ENCODE measurements around the gene NR1I3. TPM values are rescaled to one million over a fixed set of nuclear protein-coding genes. Genes with fewer than 3 reads are reported as not detected.

The NR1I3 gene
- total RNA-seq, 4 donors from 2014 or later, result not detected

GRCh38 chr1:161196111-161196510 is 41.9 kb downstream of the NR1I3 start:
- Histone ChIP-seq H3K9me3 (no peaks in the 10 kb centered on the region), H3K4me3 (replicated peaks in 1 of 3) (peak overlapping the region in 1 of 3 donors; percentile 38), H3K27me3 (no peaks in the 10 kb centered on the region), H3K27ac (peak overlapping the region in 2 of 3 donors; percentile 94 to 96), H3K36me3 (no peaks in the 10 kb centered on the region), H3K4me1 (peaks cover 8 to 28% of the 10 kb centered on the region in 2 donors)
- TF ChIP-seq CTCF (IDR thresholded peaks at IDR 0.05), result no peak
- no peak for TF ChIP-seq POLR2A (IDR thresholded peaks at IDR 0.05)
- WGBS, 2 donors, result 88 to 96% methylated on average over 6 to 7 of the region's 7 CpGs
- DNase-seq, result no peak
- intact Hi-C loops (cut with DNase I), result loop anchor here (10.0 kb wide), 1 partner anchor 189 kb away; no protein-coding TSS in a partner anchor

- no peak for DNase-seq
- H3K27ac ChIP-seq, result no peak overlapping the region
- intact Hi-C loops (cut with DNase I), result loop anchor here (10.0 kb wide), 1 partner anchor 190 kb away; no protein-coding TSS in a partner anchor
- WGBS, 2 donors, result 76 to 86% methylated on average over 4 of the region's 4 CpGs
- no peaks in the 10 kb centered on the region for H3K27me3 ChIP-seq
- H3K4me3 ChIP-seq (replicated peaks in 1 of 3), result peak overlapping the region in 1 of 3 donors; percentile 6
- no peaks in the 10 kb centered on the region for H3K36me3 ChIP-seq
- TF ChIP-seq CTCF (IDR thresholded peaks at IDR 0.05), result no peak
- TF ChIP-seq POLR2A (IDR thresholded peaks at IDR 0.05), result no peak
- H3K9me3 ChIP-seq, result no peaks in the 10 kb centered on the region
- peaks cover 4 to 19% of the 10 kb centered on the region in 2 donors for H3K4me1 ChIP-seq
These were observed 42.8 kb downstream of the NR1I3 start for GRCh38 chr1:161195171-161195570.

GRCh38 chr1:161193561-161194235 is 44.3 kb downstream of the NR1I3 start:
- TF ChIP-seq POLR2A (IDR thresholded peaks at IDR 0.05), result no peak
- no peak for TF ChIP-seq CTCF (IDR thresholded peaks at IDR 0.05)
- no peak overlapping the region for H3K4me3 ChIP-seq (replicated peaks in 1 of 3)
- peak overlapping the region in 1 of 3 donors; percentile 33 for H3K27ac ChIP-seq
- intact Hi-C loops (cut with DNase I), result loop anchor here (10.0 kb wide), 1 partner anchor 191 kb away; no protein-coding TSS in a partner anchor
- no peaks in the 10 kb centered on the region for H3K9me3 ChIP-seq
- no peak for DNase-seq
- no peaks in the 10 kb centered on the region for H3K36me3 ChIP-seq
- 79 to 86% methylated on average over 14 to 19 of the region's 21 CpGs for WGBS, 2 donors
- H3K4me1 ChIP-seq, result peaks cover 0 to 7% of the 10 kb centered on the region in 2 donors
- H3K27me3 ChIP-seq, result no peaks in the 10 kb centered on the region

- H3K4me1 ChIP-seq, result peaks cover 0 to 7% of the 10 kb centered on the region in 2 donors
- no peaks in the 10 kb centered on the region for H3K27me3 ChIP-seq
- no peaks in the 10 kb centered on the region for H3K9me3 ChIP-seq
- 50 to 52% methylated on average over 10 to 12 of the region's 15 CpGs for WGBS, 2 donors
- H3K27ac ChIP-seq, result no peak overlapping the region
- H3K36me3 ChIP-seq, result no peaks in the 10 kb centered on the region
- peak; percentile 52 to 55 for DNase-seq
- H3K4me3 ChIP-seq (replicated peaks in 1 of 3), result no peak overlapping the region
- no peak for TF ChIP-seq POLR2A (IDR thresholded peaks at IDR 0.05)
- peak; percentile 40 to 90 (median 66) for TF ChIP-seq CTCF (IDR thresholded peaks at IDR 0.05)
- intact Hi-C loops (cut with DNase I), result loop anchor here (10.0 kb wide), 1 partner anchor 192 kb away; no protein-coding TSS in a partner anchor
These were observed 45.2 kb downstream of the NR1I3 start for GRCh38 chr1:161192476-161193465.
